CD4-positive, alpha-beta T cell treated with Interleukin-6 at 100 ng/mL for 8 hours (primary cell): ENCODE data around the gene RRAGA.
"Not testable (repeated sequence)": the region's sequence is repeated elsewhere in the genome, so short reads cannot be mapped to it uniquely, and the experiment has no call there.

ENCODE experiments used
- DNase-seq: peaks from one replicate; pipeline ENCODE4 v3.0.0-alpha.2; 2020; ENCODE audit warnings: mixed read lengths, low spot score

The RRAGA gene

GRCh38 chr9:19087106-19088000 is 38.1 kb downstream of the RRAGA start:
- no peak for DNase-seq

GRCh38 chr9:19097431-19097830 is 48.2 kb downstream of the RRAGA start:
- DNase-seq = not testable (repeated sequence)
